H1 (cell line): Measurements from ENCODE around the gene TBCE. TPM values are rescaled to one million over a fixed set of nuclear protein-coding genes. Genes with fewer than 3 reads are reported as not detected.

Experiments used
- CTCF ChIA-PET: fragments of 300-600 bp; sonication (Branson Sonifier 250); formaldehyde crosslinking; loops from one replicate; lab custom pipeline; 2021; ENCODE audit not compliant: partially characterized antibody; lab: Charles Lee
- POLR2A ChIA-PET: fragments of 300-600 bp; sonication (Branson Sonifier 250); formaldehyde crosslinking; loops from one replicate; lab custom pipeline; 2021; ENCODE audit warnings: inconsistent platforms; ENCODE audit not compliant: partially characterized antibody; lab: Charles Lee
- DNase-seq, 2 experiments: peaks; one replicate each; pipeline versions ENCODE4 v3.0.0 to v3.0.0-alpha.2; 2010 to 2022; ENCODE audit warnings: low spot score in 2 of 2, low read depth in 1 of 2, mixed read lengths in 1 of 2
- FAIRE-seq: peaks from 2 replicates; lab custom pipeline; 2011; peaks lifted over from hg19 to GRCh38; lab: Jason Lieb, UNC
- H2AFZ ChIP-seq: 2 replicates; pipeline ENCODE4 v1.8.1; 2012; ENCODE audit warnings: low read length, inconsistent platforms
- H2AK5ac ChIP-seq: 2 replicates; pipeline ENCODE4 v1.6.1; 2013; ENCODE audit warnings: low read depth, low read length
- H2BK120ac ChIP-seq: replicated peaks from 2 replicates; pipeline ENCODE3; 2013; ENCODE audit warnings: low read depth, low read length, inconsistent platforms
- H2BK12ac ChIP-seq: 2 replicates; pipeline ENCODE4 v1.6.1; 2013; ENCODE audit warnings: low read depth, low read length
- H2BK15ac ChIP-seq: 2 replicates; pipeline ENCODE4 v1.6.1; 2013; ENCODE audit warnings: low read length
- H2BK20ac ChIP-seq: 2 replicates; pipeline ENCODE4 v1.6.1; 2013; ENCODE audit warnings: low read length
- H2BK5ac ChIP-seq: 2 replicates; pipeline ENCODE4 v1.6.1; 2013; ENCODE audit warnings: low read depth, low read length
- H3K14ac ChIP-seq: 2 replicates; pipeline ENCODE4 v1.6.1; 2013; ENCODE audit warnings: inconsistent platforms; ENCODE audit not compliant: insufficient read length
- H3K18ac ChIP-seq: 2 replicates; pipeline ENCODE4 v1.6.1; 2013; ENCODE audit warnings: low read length; ENCODE audit errors: extremely low read depth
- H3K23ac ChIP-seq: 2 replicates; pipeline ENCODE4 v1.6.1; 2013; ENCODE audit warnings: inconsistent platforms; ENCODE audit not compliant: insufficient read length
- H3K23me2 ChIP-seq: 2 replicates; pipeline ENCODE4 v1.6.1; 2013; ENCODE audit warnings: low read depth, low read length
- H3K27ac ChIP-seq: 2 replicates; pipeline ENCODE4 v1.6.1; 2011; ENCODE audit warnings: low read depth, low read length, inconsistent platforms
- H3K27me3 ChIP-seq, 4 experiments: replicated peaks in 1 of 4; 1 replicate in 1 of 4; 2 replicates in 3 of 4; pipeline versions ENCODE4 v1.6.1 to v1.8.1; 2011 to 2013; ENCODE audit warnings: low read length in 3 of 4, mild to moderate bottlenecking in 3 of 4, inconsistent platforms in 2 of 4, mixed read lengths in 2 of 4, moderate library complexity in 1 of 4; ENCODE audit not compliant: control insufficient read depth in 3 of 4, insufficient read depth in 3 of 4; ENCODE audit errors: extremely low read depth in 1 of 4
- H3K36me3 ChIP-seq, 4 experiments: 2 replicates each; pipeline versions ENCODE4 v1.6.1 to v1.8.1; 2011 to 2013; ENCODE audit warnings: mild to moderate bottlenecking in 4 of 4, low read length in 3 of 4, moderate library complexity in 2 of 4, control low read depth in 1 of 4, inconsistent platforms in 1 of 4; ENCODE audit not compliant: insufficient read depth in 4 of 4, control insufficient read depth in 2 of 4
- H3K4ac ChIP-seq: replicated peaks from 2 replicates; pipeline ENCODE3; 2013; ENCODE audit warnings: low read length, low read depth, mixed read lengths, inconsistent platforms; ENCODE audit not compliant: insufficient read length
- H3K4me1 ChIP-seq, 4 experiments: replicated peaks in 1 of 4; 1 replicate in 1 of 4; 2 replicates in 3 of 4; pipeline versions ENCODE4 v1.6.1 to v1.8.1; 2011 to 2013; ENCODE audit warnings: low read length in 3 of 4, inconsistent platforms in 2 of 4, mixed read lengths in 1 of 4; ENCODE audit not compliant: insufficient read depth in 4 of 4, control insufficient read depth in 3 of 4
- H3K4me2 ChIP-seq, 2 experiments: 2 replicates each; pipeline versions ENCODE4 v1.6.1 to v1.8.1; 2011 to 2013; ENCODE audit warnings: low read depth in 2 of 2, low read length in 2 of 2, control low read depth in 1 of 2, inconsistent platforms in 1 of 2, mild to moderate bottlenecking in 1 of 2; ENCODE audit not compliant: insufficient read depth in 1 of 2
- H3K4me3 ChIP-seq, 4 experiments: fragments of 200-600, 300-600 bp in 1 of 4; sonication (generic), shearing (Covaris generic), sonication (Bioruptor Twin) in 1 of 4; 2 replicates each; pipeline versions ENCODE4 v1.5.1 to v1.8.1; 2011 to 2016; ENCODE audit warnings: low read length in 4 of 4, low read depth in 3 of 4, control low read depth in 2 of 4, inconsistent platforms in 2 of 4, mild to moderate bottlenecking in 2 of 4, mixed read lengths in 1 of 4, moderate library complexity in 1 of 4; ENCODE audit not compliant: insufficient read depth in 2 of 4; ENCODE audit errors: extremely low read depth in 1 of 4
- H3K56ac ChIP-seq: replicated peaks from 2 replicates; pipeline ENCODE3; 2013; ENCODE audit warnings: low read depth, mild to moderate bottlenecking, mixed read lengths, low read length, inconsistent platforms; ENCODE audit not compliant: insufficient read length
- H3K79me1 ChIP-seq: 2 replicates; pipeline ENCODE4 v1.6.1; 2013; ENCODE audit warnings: low read depth, low read length, control low read depth
- H3K79me2 ChIP-seq, 2 experiments: 2 replicates each; pipeline versions ENCODE4 v1.6.1 to v1.8.1; 2012 to 2013; ENCODE audit warnings: low read length in 2 of 2, mild to moderate bottlenecking in 2 of 2, inconsistent platforms in 1 of 2; ENCODE audit not compliant: insufficient read depth in 2 of 2, control insufficient read depth in 1 of 2
- H3K9ac ChIP-seq, 4 experiments: replicated peaks in 1 of 4; 1 replicate in 1 of 4; 2 replicates in 3 of 4; pipeline versions ENCODE4 v1.6.1 to v1.8.1; 2011 to 2013; ENCODE audit warnings: low read depth in 3 of 4, low read length in 3 of 4, control low read depth in 2 of 4, mild to moderate bottlenecking in 2 of 4, moderate library complexity in 2 of 4, inconsistent platforms in 1 of 4; ENCODE audit errors: extremely low read depth in 1 of 4
- H3K9me3 ChIP-seq, 2 experiments: 2 replicates each; pipeline versions ENCODE4 v1.6.1 to v1.8.1; 2012 to 2013; ENCODE audit warnings: mild to moderate bottlenecking in 2 of 2, moderate library complexity in 2 of 2, control low read depth in 1 of 2, inconsistent platforms in 1 of 2, low read depth in 1 of 2, low read length in 1 of 2, mixed read lengths in 1 of 2; ENCODE audit not compliant: insufficient read depth in 2 of 2
- H4K20me1 ChIP-seq, 2 experiments: replicated peaks in 1 of 2; 2 replicates each; pipeline versions ENCODE3 to v1.8.1; 2011 to 2013; ENCODE audit warnings: inconsistent platforms in 2 of 2, low read length in 2 of 2, mild to moderate bottlenecking in 1 of 2; ENCODE audit not compliant: insufficient read depth in 2 of 2, control insufficient read depth in 1 of 2
- H4K5ac ChIP-seq: 2 replicates; pipeline ENCODE4 v1.6.1; 2013; ENCODE audit warnings: low read length, low read depth, mixed read lengths, inconsistent platforms; ENCODE audit not compliant: insufficient read length
- H4K8ac ChIP-seq: 2 replicates; pipeline ENCODE4 v1.8.0; 2013; ENCODE audit warnings: mild to moderate bottlenecking, moderate library complexity, low read length, inconsistent platforms; ENCODE audit not compliant: insufficient read depth; ENCODE audit errors: extremely low read depth
- H4K91ac ChIP-seq: replicated peaks from 2 replicates; pipeline ENCODE3; 2013; ENCODE audit warnings: low read length, mixed read lengths, inconsistent platforms; ENCODE audit not compliant: insufficient read length
- BACH1 ChIP-seq: IDR thresholded peaks from 2 replicates; pipeline ENCODE4 v1.6.1; 2012; ENCODE audit warnings: low read length, improper control_type of control experiment
- EGR1 ChIP-seq: IDR thresholded peaks from 2 replicates; pipeline ENCODE4 v1.6.1; 2011; ENCODE audit warnings: low read depth, low read length, borderline replicate concordance
- GTF2F1 ChIP-seq: IDR thresholded peaks from 2 replicates; pipeline ENCODE4 v1.6.1; 2012; ENCODE audit warnings: low read depth, low read length, improper control_type of control experiment, borderline replicate concordance
- HDAC2 ChIP-seq, 2 experiments: fragments of 300-600 bp in 1 of 2; sonication (generic) in 1 of 2; IDR thresholded peaks; 2 replicates each; pipeline ENCODE4 v1.6.1; 2011 to 2012; ENCODE audit warnings: low read depth in 2 of 2, low read length in 2 of 2, mild to moderate bottlenecking in 2 of 2, moderate library complexity in 2 of 2, borderline replicate concordance in 1 of 2, inconsistent platforms in 1 of 2
- POLR2A ChIP-seq, 2 experiments: IDR thresholded peaks; 1 replicate in 1 of 2; 2 replicates in 1 of 2; pipeline ENCODE4 v1.6.1; 2011; ENCODE audit warnings: low read depth in 2 of 2, low read length in 2 of 2, mild to moderate bottlenecking in 2 of 2; ENCODE audit errors: control extremely low read depth in 1 of 2
- POLR2AphosphoS5 ChIP-seq: IDR thresholded peaks from 2 replicates; pipeline ENCODE4 v1.6.1; 2011; ENCODE audit warnings: low read depth, low read length
- RNF2 ChIP-seq: fragments of 200-900, 300-1000 bp; sonication (generic); IDR thresholded peaks from 2 replicates; pipeline ENCODE4 v1.7.1; 2016; ENCODE audit warnings: borderline replicate concordance, low read depth, mild to moderate bottlenecking, antibody characterized with exemption, low read length; ENCODE audit not compliant: poor library complexity, severe bottlenecking; ENCODE audit errors: missing control alignments
- SIX5 ChIP-seq: IDR thresholded peaks from 2 replicates; pipeline ENCODE4 v1.6.1; 2011; ENCODE audit warnings: mild to moderate bottlenecking, low read depth, low read length
- SP1 ChIP-seq: IDR thresholded peaks from 2 replicates; pipeline ENCODE4 v1.6.1; 2011; ENCODE audit warnings: low read depth, low read length
- YY1 ChIP-seq: IDR thresholded peaks from 2 replicates; pipeline ENCODE4 v1.6.1; 2011; ENCODE audit warnings: low read depth, mild to moderate bottlenecking, low read length
- WGBS, 2 experiments: shearing (Covaris generic) in 1 of 2; methylation state at CpG; one replicate each; pipeline versions ENCODE4 v1.1.6 to v1.1.7; 2013 to 2015; ENCODE audit warnings: low lambda C conversion rate in 2 of 2, mixed read lengths in 2 of 2, inconsistent platforms in 1 of 2, low coverage in 1 of 2, missing lambda C conversion rate in 1 of 2; ENCODE audit not compliant: insufficient replicate concordance in 2 of 2, insufficient coverage in 1 of 2, insufficient read length in 1 of 2; ENCODE audit errors: extremely low coverage in 1 of 2, missing lambda C conversion rate in 1 of 2; 5-methylcytosine and 5-hydroxymethylcytosine counted together
- polyA plus RNA-seq, 7 experiments: library from polyadenylated mRNA; depleted of rRNA in 3 of 7; stranded (reverse) in 5 of 7; unstranded in 2 of 7; fragments of >200 nt in 5 of 7; fragments of 200-250 nt in 2 of 7; gene quantifications; 1 replicate in 5 of 7; 2 replicates in 1 of 7; 4 replicates in 1 of 7; pipeline versions ENCODE4 v1.2.1 to v1.2.3, GENCODE V29; 2011 to 2013; ENCODE audit warnings: missing spikeins in 2 of 7, mixed read lengths in 2 of 7
- total RNA-seq: library from RNA; stranded (reverse); fragmentation: NEBNext Ultra II Directional; extraction: Animal tissue kit (Norgen Biotek cat#: 25700); gene quantifications from 2 replicates; pipeline ENCODE4 v1.2.1, GENCODE V29; 2021

Gene TBCE
- total and polyA plus RNA-seq, 2 of the 8 experiments (the other 6 are each of a cell fraction or from before 2014, with no cell fraction given): 22.7 to 42.9 TPM

DNA sequence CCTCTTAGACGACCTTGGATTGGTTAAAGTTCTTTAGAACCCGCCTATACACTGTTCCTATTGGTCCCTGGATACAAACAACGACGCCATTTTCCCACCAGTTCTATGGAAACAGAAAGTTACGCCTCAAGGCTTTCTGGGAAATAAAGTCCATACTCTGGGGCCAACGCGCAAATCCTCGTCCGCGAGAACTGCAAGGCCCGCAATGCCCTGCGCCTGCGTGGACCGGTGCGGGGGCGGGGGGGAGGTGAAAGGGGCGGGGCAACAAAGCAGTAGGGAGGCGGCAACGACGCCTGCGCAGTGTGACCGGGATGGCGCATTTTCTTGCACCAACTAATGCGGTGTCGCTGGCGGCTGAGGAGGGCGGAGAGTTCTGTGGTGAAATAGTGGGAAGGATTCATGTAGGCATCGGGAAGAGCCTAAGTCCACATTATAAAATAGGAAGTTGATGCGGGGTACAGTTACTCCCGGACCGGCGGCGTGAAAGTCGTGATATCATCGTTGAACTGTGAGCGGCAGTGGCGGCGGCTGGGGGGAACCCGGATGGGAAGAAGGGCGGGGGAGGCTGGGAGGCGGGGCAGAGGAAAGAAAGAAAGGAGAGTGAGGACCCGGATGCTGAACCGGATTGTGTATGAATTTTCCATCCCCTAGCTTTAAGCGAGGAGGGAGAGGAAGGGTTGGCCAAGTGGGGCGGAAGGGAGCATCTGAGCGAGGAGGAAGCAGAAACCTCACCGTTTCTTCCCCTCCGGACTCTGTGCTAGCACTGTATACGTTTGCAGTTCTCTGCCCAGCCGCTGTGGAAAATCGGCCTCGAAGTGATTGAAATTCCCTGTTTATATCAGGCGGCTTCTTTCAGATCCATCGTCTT, 38.7 kb upstream of the TBCE start, which contains the start of gene GGPS1:
TSS of gene GGPS1 (plus strand) at position 300 of the 868 bp plus-strand sequence. CDS start 6,695 bp downstream, outside the sequence.
- H3K9me3 ChIP-seq: no peaks in the 10 kb centered on the region
- H3K4me1 ChIP-seq: peaks cover 0 to 8% (median 1%) of the 10 kb centered on the region in 4 experiments; a peak in 3 of 7 replicates
- 0 out of 2 replicates have a peak within 1 kb of the TSS, but pooled peaks have one; percentile 82 for H2BK15ac ChIP-seq
- H2AFZ ChIP-seq: peak within 1 kb of the TSS; percentile 77; the same call in 1 of the 2 replicates
- POLR2A ChIA-PET: interaction anchor here (0.6 to 6.8 kb wide), 30 partner anchors 10 to 176 kb away, joined by 3 to 39 read pairs (median 4); partner anchors contain the start of genes B3GALNT2 and TBCE
- H4K5ac ChIP-seq: peak within 1 kb of the TSS; percentile 91
- no peak within 1 kb of the TSS for H3K14ac ChIP-seq
- CTCF ChIA-PET: interaction anchor here (0.6 to 5.1 kb wide), 4 partner anchors 67 to 88 kb away, joined by 3 to 34 read pairs (median 4); no protein-coding TSS in a partner anchor
- H3K79me2 ChIP-seq: peaks cover 22 to 86% of the 10 kb centered on the region in 2 experiments
- peak within 1 kb of the TSS; percentile 34 for H4K91ac ChIP-seq
- H3K27me3 ChIP-seq: no peaks in the 10 kb centered on the region
- peak within 1 kb of the TSS; percentile 95 to 99 (median 97) for H3K9ac ChIP-seq
- peak within 1 kb of the TSS; percentile 39 for H3K4ac ChIP-seq
- FAIRE-seq (peak; percentile 75), DNase-seq (peak; percentile 94 to 95)
- no peak within 1 kb of the TSS for H2BK20ac ChIP-seq
- H4K8ac ChIP-seq: peak within 1 kb of the TSS; percentile 98; the same call in 1 of the 2 replicates
- H4K20me1 ChIP-seq: peaks cover 0 to 6% of the 10 kb centered on the region in 2 experiments
- peak within 1 kb of the TSS; percentile 82 to 95 (median 92) for H3K4me3 ChIP-seq
- peak within 1 kb of the TSS; percentile 85 for H3K56ac ChIP-seq
- peak within 1 kb of the TSS; percentile 82 to 96 for H3K4me2 ChIP-seq
- no peak within 1 kb of the TSS; the same call in 1 of the 2 replicates for H2AK5ac ChIP-seq
- peaks cover 5% of the 10 kb centered on the region for H3K23me2 ChIP-seq
- peaks cover 0 to 15% (median 0%) of the 10 kb centered on the region in 4 experiments; a peak in 2 of 8 replicates for H3K36me3 ChIP-seq
- H2BK12ac ChIP-seq: peak within 1 kb of the TSS; percentile 86; the same call in 1 of the 2 replicates
- peak within 1 kb of the TSS; percentile 90 for H3K27ac ChIP-seq
- whole genome bisulfite sequencing, 2 experiments: 2% methylated on average over 43 of the region's 54 CpGs; no CpG with 5 or more reads in 1 of the 2 experiments
- H3K79me1 ChIP-seq: no peaks in the 10 kb centered on the region
- H3K18ac ChIP-seq: peak within 1 kb of the TSS; percentile 99
- H2BK120ac ChIP-seq: no peak within 1 kb of the TSS
- H3K23ac ChIP-seq: no peak within 1 kb of the TSS
- peak within 1 kb of the TSS; percentile 97 for H2BK5ac ChIP-seq
- 0 out of 4 replicates have a peak, but pooled peaks of 1 of the 2 experiments have one; percentile 36 for TF ChIP-seq HDAC2 (IDR thresholded peaks at IDR 0.05; ENCODE audit: borderline replicate concordance in 1 of 2, low read depth in 2 of 2, low read length in 2 of 2)
- TF ChIP-seq GTF2F1: peak; percentile 53; the same call in 1 of the 2 replicates
- peak; percentile 93 for TF ChIP-seq SP1
- TF ChIP-seq EGR1: peak; percentile 98
- peak; percentile 69; the same call in 1 of the 2 replicates for TF ChIP-seq SIX5
- TF ChIP-seq POLR2A (IDR thresholded peaks at IDR 0.05; ENCODE audit: control extremely low read depth in 1 of 2, low read depth in 2 of 2, low read length in 2 of 2): peak; percentile 90 to 93
- TF ChIP-seq POLR2AphosphoS5: peak; percentile 89
- no peak for TF ChIP-seq RNF2
- TF ChIP-seq BACH1: no peak; the same call in 1 of the 2 replicates
- TF ChIP-seq YY1: peak; percentile 89
